K562 (cell line): Measurements from ENCODE around the gene FBXW8. TPM values are rescaled to one million over a fixed set of nuclear protein-coding genes. Genes with fewer than 3 reads are reported as not detected.

Experiments
- BCL6 ChIP-seq: fragments of 250-450 bp; sonication (Bioruptor Pico); IDR thresholded peaks from 2 replicates; pipeline ENCODE4 v1.4.0; 2020
- BCOR ChIP-seq: fragments of 450-650 bp; IDR thresholded peaks from 2 replicates; pipeline ENCODE4 v1.6.1; 2016
- HOMEZ ChIP-seq: fragments of 250-450 bp; sonication (Bioruptor Pico); IDR thresholded peaks from 2 replicates; pipeline ENCODE4 v1.4.0; 2020; ENCODE audit warnings: mild to moderate bottlenecking, moderate library complexity
- JUND ChIP-seq, 2 experiments: IDR thresholded peaks; 2 replicates in 1 of 2; 3 replicates in 1 of 2; pipeline ENCODE4 v1.6.1; 2011; ENCODE audit warnings: borderline replicate concordance in 2 of 2, low read depth in 2 of 2, low read length in 2 of 2, improper control_type of control experiment in 1 of 2, missing biosample characterization in 1 of 2, missing genetic modification characterization in 1 of 2, missing genetic modification reagents in 1 of 2
- MXI1 ChIP-seq: IDR thresholded peaks from 2 replicates; pipeline ENCODE4 v1.6.1; 2011; ENCODE audit warnings: low read depth, mild to moderate bottlenecking, improper control_type of control experiment, low read length
- PBX2 ChIP-seq, 2 experiments: IDR thresholded peaks in 1 of 2; conservative IDR thresholded peaks in 1 of 2; 2 replicates each; pipeline ENCODE4 v1.6.1; 2016; ENCODE audit warnings: low read depth in 2 of 2, mild to moderate bottlenecking in 1 of 2, missing compliant biosample characterization in 1 of 2, missing genetic modification characterization in 1 of 2, moderate library complexity in 1 of 2
- ZBTB9 ChIP-seq: fragments of 450-650 bp; formaldehyde crosslinking; IDR thresholded peaks from 2 replicates; pipeline ENCODE4 v1.4.0; 2020; ENCODE audit warnings: mild to moderate bottlenecking, moderate library complexity
- ZFP36 ChIP-seq: fragments of 150-350 bp; IDR thresholded peaks from 2 replicates; pipeline ENCODE4 v1.6.1; 2018; ENCODE audit warnings: low read length, low read depth; ENCODE audit not compliant: partially characterized antibody
- ZNF224 ChIP-seq: sonication (generic); formaldehyde crosslinking; IDR thresholded peaks from 2 replicates; pipeline ENCODE4 v1.8.0; 2022; ENCODE audit warnings: mild to moderate bottlenecking, missing genetic modification reagents
- ZNF311 ChIP-seq: fragments of 250-450 bp; sonication (Bioruptor Pico); IDR thresholded peaks from 2 replicates; pipeline ENCODE4 v1.4.0; 2020; ENCODE audit warnings: mild to moderate bottlenecking, moderate library complexity
- ZNF551 ChIP-seq: fragments of 250-450 bp; sonication (Bioruptor Pico); IDR thresholded peaks from 2 replicates; pipeline ENCODE4 v1.5.0; 2021; ENCODE audit warnings: mild to moderate bottlenecking, moderate library complexity
- ZNF766 ChIP-seq: fragments of 200-800 bp; sonication (Bioruptor generic); conservative IDR thresholded peaks from 2 replicates; pipeline ENCODE4 v1.6.1; 2016; ENCODE audit warnings: missing genetic modification characterization, missing compliant biosample characterization
- ZNF77 ChIP-seq: fragments of 250-450 bp; sonication (Bioruptor Pico); IDR thresholded peaks from 2 replicates; pipeline ENCODE4 v1.5.0; 2020
- polyA plus RNA-seq, 8 experiments: library from polyadenylated mRNA; depleted of rRNA in 4 of 8; stranded (reverse) in 5 of 8; unstranded in 3 of 8; fragments of >200 nt; fragmentation: Nextera tagmentation in 2 of 8; fragmentation: Illumina TruSeq in 1 of 8; extraction: Ambion mirVana in 2 of 8; extraction: Trizol in 1 of 8; gene quantifications; 2 replicates each; pipeline versions ENCODE4 v1.2.1 to v1.2.3, GENCODE V29; 2011 to 2014; ENCODE audit warnings: inconsistent platforms in 1 of 8, missing spikeins in 1 of 8
- total RNA-seq, 7 experiments: library from RNA; depleted of rRNA in 6 of 7; stranded (reverse); fragments of >200 nt in 6 of 7; fragmentation: Illumina TruSeq in 2 of 7; extraction: Trizol in 2 of 7; gene quantifications; 2 replicates each; pipeline versions ENCODE4 v1.2.1 to v1.2.3, GENCODE V29; 2011 to 2021; ENCODE audit warnings: low replicate concordance in 1 of 7
- TF ChIP-seq, protein P1 (sequence below): fragments of 250-450 bp; sonication (Bioruptor Pico); IDR thresholded peaks from 2 replicates; pipeline ENCODE4 v1.4.0; 2020; ENCODE audit warnings: borderline replicate concordance
- TF ChIP-seq, protein P2 (sequence below): sonication (generic); formaldehyde crosslinking; IDR thresholded peaks from 2 replicates; pipeline ENCODE4 v1.5.0; 2020; ENCODE audit warnings: missing genetic modification reagents
- TF ChIP-seq, protein P3 (sequence below): fragments of 250-450 bp; sonication (Bioruptor Pico); IDR thresholded peaks from 2 replicates; pipeline ENCODE4 v1.5.0; 2020; ENCODE audit warnings: mild to moderate bottlenecking, borderline replicate concordance

The FBXW8 gene
- total and polyA plus RNA-seq, 9 of the 15 experiments (the other 6 are each of a cell fraction or from before 2014, with no cell fraction given), result 0.58 to 8.3 (median 4.4) TPM

DNA sequence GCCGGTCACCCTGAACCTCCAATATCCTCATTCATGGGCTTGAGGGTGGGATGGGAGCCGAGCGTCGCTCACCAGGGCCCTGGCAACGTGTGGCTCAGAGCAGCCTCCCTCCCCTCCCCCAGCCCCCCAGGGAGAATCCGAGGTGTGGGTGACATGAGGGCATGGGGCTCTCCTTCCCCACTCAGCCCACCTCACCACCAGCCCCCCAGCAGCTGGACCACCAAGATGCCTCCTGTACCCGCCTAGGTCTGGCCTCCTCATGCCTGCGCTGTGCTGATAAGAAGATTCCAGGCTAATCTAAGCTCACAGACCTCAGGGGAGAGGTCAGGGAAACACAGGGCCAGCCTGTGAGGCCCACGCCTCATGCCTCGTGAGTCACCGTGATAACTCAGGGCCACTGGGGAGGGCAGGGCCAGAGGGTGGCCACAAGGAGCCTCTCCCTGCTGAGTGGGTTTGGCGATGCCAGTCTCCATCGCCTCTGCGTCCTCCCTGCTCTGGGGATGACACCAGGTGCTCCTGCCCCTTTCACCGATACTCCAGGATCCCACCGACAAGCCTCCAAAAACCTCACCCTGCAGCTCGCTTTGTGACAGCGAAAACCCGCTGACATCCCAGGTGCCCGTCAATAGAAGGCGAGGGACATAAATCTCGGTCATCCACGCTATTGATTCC lies 131.6 kb downstream of the FBXW8 start (continued):
- TF ChIP-seq JUND (IDR thresholded peaks at IDR 0.05; ENCODE audit: borderline replicate concordance, low read depth, low read length), result peak; percentile 99
- TF ChIP-seq JUND (tag; IDR thresholded peaks at IDR 0.05; ENCODE audit: borderline replicate concordance, low read depth, low read length), result peak; percentile 95; the same call in 2 of the 3 replicates
- TF ChIP-seq, protein P1, sequence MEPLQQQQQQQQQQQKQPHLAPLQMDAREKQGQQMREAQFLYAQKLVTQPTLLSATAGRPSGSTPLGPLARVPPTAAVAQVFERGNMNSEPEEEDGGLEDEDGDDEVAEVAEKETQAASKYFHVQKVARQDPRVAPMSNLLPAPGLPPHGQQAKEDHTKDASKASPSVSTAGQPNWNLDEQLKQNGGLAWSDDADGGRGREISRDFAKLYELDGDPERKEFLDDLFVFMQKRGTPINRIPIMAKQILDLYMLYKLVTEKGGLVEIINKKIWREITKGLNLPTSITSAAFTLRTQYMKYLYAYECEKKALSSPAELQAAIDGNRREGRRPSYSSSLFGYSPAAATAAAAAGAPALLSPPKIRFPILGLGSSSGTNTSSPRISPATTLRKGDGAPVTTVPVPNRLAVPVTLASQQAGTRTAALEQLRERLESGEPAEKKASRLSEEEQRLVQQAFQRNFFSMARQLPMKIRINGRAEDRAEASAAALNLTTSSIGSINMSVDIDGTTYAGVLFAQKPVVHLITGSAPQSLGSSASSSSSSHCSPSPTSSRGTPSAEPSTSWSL (CRISPR knock-in tag), result no peak
- no peak for TF ChIP-seq ZNF224 (CRISPR knock-in tag)
- peak; percentile 97 for TF ChIP-seq BCOR
- TF ChIP-seq MXI1, result peak; percentile 71; the same call in 1 of the 2 replicates
- TF ChIP-seq ZNF766 (CRISPR knock-in tag), result peak; percentile 97
- no peak for TF ChIP-seq HOMEZ (CRISPR knock-in tag)
- TF ChIP-seq, protein P2, sequence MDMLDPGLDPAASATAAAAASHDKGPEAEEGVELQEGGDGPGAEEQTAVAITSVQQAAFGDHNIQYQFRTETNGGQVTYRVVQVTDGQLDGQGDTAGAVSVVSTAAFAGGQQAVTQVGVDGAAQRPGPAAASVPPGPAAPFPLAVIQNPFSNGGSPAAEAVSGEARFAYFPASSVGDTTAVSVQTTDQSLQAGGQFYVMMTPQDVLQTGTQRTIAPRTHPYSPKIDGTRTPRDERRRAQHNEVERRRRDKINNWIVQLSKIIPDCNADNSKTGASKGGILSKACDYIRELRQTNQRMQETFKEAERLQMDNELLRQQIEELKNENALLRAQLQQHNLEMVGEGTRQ (CRISPR knock-in tag), result no peak
- TF ChIP-seq ZBTB9 (CRISPR knock-in tag), result peak; percentile 98
- peak; percentile 71; the same call in 1 of the 2 replicates for TF ChIP-seq BCL6 (CRISPR knock-in tag)
- TF ChIP-seq, protein P3, sequence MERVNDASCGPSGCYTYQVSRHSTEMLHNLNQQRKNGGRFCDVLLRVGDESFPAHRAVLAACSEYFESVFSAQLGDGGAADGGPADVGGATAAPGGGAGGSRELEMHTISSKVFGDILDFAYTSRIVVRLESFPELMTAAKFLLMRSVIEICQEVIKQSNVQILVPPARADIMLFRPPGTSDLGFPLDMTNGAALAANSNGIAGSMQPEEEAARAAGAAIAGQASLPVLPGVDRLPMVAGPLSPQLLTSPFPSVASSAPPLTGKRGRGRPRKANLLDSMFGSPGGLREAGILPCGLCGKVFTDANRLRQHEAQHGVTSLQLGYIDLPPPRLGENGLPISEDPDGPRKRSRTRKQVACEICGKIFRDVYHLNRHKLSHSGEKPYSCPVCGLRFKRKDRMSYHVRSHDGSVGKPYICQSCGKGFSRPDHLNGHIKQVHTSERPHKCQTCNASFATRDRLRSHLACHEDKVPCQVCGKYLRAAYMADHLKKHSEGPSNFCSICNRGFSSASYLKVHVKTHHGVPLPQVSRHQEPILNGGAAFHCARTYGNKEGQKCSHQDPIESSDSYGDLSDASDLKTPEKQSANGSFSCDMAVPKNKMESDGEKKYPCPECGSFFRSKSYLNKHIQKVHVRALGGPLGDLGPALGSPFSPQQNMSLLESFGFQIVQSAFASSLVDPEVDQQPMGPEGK (CRISPR knock-in tag), result 0 out of 2 replicates have a peak, but pooled peaks have one; percentile 30
- TF ChIP-seq ZNF77 (CRISPR knock-in tag), result no peak
- peak; percentile 91 for TF ChIP-seq ZNF311
- TF ChIP-seq ZFP36, result no peak
- TF ChIP-seq ZNF551, result no peak
- TF ChIP-seq PBX2 (CRISPR knock-in tag; IDR thresholded peaks at IDR 0.05; ENCODE audit: low read depth), result no peak
- TF ChIP-seq PBX2 (tag; conservative IDR thresholded peaks at IDR 0.05; ENCODE audit: low read depth), result peak; percentile 50
